ENCODE measurements around the gene C22orf15. TPM values are rescaled to one million over a fixed set of nuclear protein-coding genes. Genes with fewer than 3 reads are reported as not detected.

C22orf15 gene
- total RNA-seq, 4 donors from 2014 or later, result not detected

DNA sequence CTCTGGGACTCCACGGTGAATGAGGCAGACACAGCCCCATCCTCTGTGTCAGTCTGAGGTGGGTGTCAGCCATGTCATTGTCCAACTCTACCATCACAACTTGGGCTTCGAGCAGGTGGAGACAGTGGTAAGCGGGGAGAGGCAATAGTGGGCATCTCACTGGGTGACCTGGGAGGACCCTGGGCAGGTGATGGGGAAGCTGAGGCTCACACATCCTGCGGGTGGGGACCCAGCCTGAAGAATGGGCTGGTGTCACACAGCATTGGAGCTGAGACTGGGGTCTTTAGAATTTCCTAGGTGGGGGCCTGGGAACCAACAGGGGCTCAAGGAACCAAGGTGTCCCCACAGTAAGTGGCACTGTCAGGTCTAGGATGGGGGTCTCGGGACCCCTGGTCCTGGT lies 16.9 kb downstream of the C22orf15 start:
- TF ChIP-seq, protein P1, sequence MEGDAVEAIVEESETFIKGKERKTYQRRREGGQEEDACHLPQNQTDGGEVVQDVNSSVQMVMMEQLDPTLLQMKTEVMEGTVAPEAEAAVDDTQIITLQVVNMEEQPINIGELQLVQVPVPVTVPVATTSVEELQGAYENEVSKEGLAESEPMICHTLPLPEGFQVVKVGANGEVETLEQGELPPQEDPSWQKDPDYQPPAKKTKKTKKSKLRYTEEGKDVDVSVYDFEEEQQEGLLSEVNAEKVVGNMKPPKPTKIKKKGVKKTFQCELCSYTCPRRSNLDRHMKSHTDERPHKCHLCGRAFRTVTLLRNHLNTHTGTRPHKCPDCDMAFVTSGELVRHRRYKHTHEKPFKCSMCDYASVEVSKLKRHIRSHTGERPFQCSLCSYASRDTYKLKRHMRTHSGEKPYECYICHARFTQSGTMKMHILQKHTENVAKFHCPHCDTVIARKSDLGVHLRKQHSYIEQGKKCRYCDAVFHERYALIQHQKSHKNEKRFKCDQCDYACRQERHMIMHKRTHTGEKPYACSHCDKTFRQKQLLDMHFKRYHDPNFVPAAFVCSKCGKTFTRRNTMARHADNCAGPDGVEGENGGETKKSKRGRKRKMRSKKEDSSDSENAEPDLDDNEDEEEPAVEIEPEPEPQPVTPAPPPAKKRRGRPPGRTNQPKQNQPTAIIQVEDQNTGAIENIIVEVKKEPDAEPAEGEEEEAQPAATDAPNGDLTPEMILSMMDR (IDR thresholded peaks at IDR 0.05), result no peak
- no peak for ATAC-seq (ENCODE audit: low FRiP score)
- no peak for DNase-seq (ENCODE audit: low spot score)

- TF ChIP-seq, protein P1 (IDR thresholded peaks at IDR 0.05), result no peak
- ATAC-seq (ENCODE audit: low FRiP score) (no peak), DNase-seq (ENCODE audit: low spot score) (no peak)
These were observed 17.5 kb downstream of the C22orf15 start for GRCh38 chr22:23780146-23780748.

DNA sequence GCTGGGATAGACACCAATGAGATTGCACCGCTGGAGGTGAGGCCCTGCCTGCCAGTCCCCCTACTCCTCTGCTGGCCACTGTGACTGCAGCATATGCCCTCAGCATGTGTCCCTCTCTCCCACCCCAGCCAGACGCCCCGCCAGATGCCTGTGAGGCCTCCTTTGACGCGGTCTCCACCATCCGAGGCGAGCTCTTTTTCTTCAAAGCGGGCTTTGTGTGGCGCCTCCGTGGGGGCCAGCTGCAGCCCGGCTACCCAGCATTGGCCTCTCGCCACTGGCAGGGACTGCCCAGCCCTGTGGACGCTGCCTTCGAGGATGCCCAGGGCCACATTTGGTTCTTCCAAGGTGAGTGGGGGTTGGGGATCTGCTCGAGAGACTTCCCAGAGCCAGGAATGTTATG lies 18.3 kb downstream of the C22orf15 start:
- DNase-seq (ENCODE audit: low spot score) (no peak), ATAC-seq (ENCODE audit: low FRiP score) (no peak)
- TF ChIP-seq, protein P1 (IDR thresholded peaks at IDR 0.05), result no peak

DNA sequence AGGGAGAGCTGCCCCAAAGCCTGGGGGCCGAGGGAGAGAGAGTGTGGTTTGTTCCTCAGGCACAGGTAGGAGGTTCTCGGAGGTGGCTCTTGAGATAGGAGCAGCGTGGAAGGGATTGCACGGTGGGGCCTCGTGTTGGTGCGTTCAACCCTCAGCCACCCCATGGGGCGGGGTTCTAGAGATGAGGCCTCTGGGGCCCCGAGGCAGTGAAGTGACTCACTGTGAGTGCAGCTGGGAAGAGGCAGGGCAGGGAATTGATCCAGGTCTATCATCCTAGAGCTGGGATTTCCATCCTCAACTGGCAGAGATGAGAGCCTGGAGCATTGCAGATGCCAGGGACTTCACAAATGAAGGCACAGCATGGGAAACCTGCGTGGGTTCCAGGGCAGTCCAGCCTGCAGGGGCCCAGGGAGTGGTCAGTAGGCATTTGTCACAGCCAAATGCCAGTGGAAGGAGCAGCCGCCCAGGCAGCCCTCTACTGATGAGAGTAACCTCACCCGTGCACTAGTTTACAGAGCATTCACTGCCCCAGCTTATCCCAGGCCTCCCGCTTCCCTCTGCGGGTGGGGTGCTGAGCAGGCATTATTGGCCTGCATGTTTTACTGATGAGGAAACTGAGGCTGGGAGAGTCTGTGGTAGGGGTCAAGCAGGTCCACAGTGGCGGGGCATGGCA lies 18.9 kb downstream of the C22orf15 start:
- ATAC-seq (ENCODE audit: low FRiP score) (no peak), DNase-seq (ENCODE audit: low spot score) (no peak)
- TF ChIP-seq, protein P1 (IDR thresholded peaks at IDR 0.05), result no peak

DNA sequence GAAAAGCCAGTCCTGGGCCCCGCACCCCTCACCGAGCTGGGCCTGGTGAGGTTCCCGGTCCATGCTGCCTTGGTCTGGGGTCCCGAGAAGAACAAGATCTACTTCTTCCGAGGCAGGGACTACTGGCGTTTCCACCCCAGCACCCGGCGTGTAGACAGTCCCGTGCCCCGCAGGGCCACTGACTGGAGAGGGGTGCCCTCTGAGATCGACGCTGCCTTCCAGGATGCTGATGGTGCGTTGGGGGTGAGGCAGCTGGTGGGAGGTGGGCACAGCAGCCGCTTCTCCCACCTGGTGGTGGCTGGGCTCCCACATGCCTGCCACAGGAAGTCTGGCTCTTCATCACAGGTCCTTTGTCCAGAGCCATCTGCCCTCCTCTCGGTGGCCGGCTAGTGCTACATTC lies 19.5 kb downstream of the C22orf15 start:
- TF ChIP-seq, protein P1 (IDR thresholded peaks at IDR 0.05), result no peak
- no peak for DNase-seq (ENCODE audit: low spot score)
- ATAC-seq (ENCODE audit: low FRiP score), result no peak

DNA sequence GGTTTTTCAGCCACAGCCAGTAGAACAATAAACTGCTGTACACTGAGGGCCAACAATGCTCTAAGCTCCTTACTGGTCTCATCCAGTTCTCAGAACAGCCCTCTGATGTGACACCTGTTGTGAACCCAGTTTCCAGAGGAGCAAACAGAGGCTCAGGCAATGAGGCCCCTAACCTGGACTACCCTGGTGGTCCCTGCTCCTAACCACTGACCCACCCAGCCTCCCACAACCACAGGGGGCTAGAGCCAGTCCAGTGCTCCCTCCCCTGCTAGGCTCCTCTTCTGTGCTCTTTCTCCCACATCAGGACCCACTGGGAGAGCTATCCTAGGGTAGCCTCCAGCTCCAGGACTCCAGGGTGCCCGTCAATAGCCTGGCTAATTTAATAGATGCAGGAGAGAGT lies 19.9 kb downstream of the C22orf15 start:
- DNase-seq (ENCODE audit: low spot score), result no peak
- no peak for ATAC-seq (ENCODE audit: low FRiP score)
- TF ChIP-seq, protein P1 (IDR thresholded peaks at IDR 0.05), result no peak
